Limb (tissue), 2 donors: ENCODE results near the gene SPATA31D3.
"Not testable (repeated sequence)": the region's sequence is repeated elsewhere in the genome, so short reads cannot be mapped to it uniquely, and the experiment has no call there.

Source experiments
- DNase-seq, 2 donors: peaks; one replicate each; pipeline ENCODE4 v3.0.0-alpha.2; 2016; ENCODE audit errors: extremely low spot score in 2 of 2

Gene SPATA31D3

GRCh38 chr9:81943393-81943792, at the start of gene SPATA31D3:
Gene SPATA31D3 (plus strand): TSS chr9:81943500. CDS start chr9:81943586, 86 bp downstream.
- not testable (repeated sequence) for DNase-seq

- no peak for DNase-seq
Observed at GRCh38 chr9:81893929-81894328, 49.4 kb upstream of the SPATA31D3 start.

GRCh38 chr9:81894891-81895290, 48.4 kb upstream of the SPATA31D3 start:
- DNase-seq: no peak

- DNase-seq: no peak
Observed at GRCh38 chr9:81896070-81896469, 47.2 kb upstream of the SPATA31D3 start.

GRCh38 chr9:81898851-81899250, 44.4 kb upstream of the SPATA31D3 start:
- DNase-seq: no peak

- DNase-seq: no peak
Observed at GRCh38 chr9:81902196-81902595, 41.1 kb upstream of the SPATA31D3 start.

- no peak for DNase-seq
Observed at GRCh38 chr9:81902626-81903025, 40.7 kb upstream of the SPATA31D3 start.

- DNase-seq: no peak
Observed at GRCh38 chr9:81906671-81907070, 36.6 kb upstream of the SPATA31D3 start.

- DNase-seq: no peak
Observed at GRCh38 chr9:81912135-81912534, 31.2 kb upstream of the SPATA31D3 start.

GRCh38 chr9:81915801-81916505, 27.3 kb upstream of the SPATA31D3 start:
- DNase-seq: no peak

GRCh38 chr9:81918507-81918906, 24.8 kb upstream of the SPATA31D3 start:
- DNase-seq: not testable (repeated sequence)

GRCh38 chr9:81928305-81928704, 15.0 kb upstream of the SPATA31D3 start, which contains the start of gene SPATA31D4:
Gene SPATA31D4 (plus strand): TSS chr9:81928428. CDS start chr9:81928514, 86 bp downstream.
- not testable (repeated sequence) for DNase-seq

GRCh38 chr9:81930147-81930546, 13.2 kb upstream of the SPATA31D3 start:
- DNase-seq: not testable (repeated sequence)

- not testable (repeated sequence) for DNase-seq
Observed at GRCh38 chr9:81933547-81933946, 9.8 kb upstream of the SPATA31D3 start.

GRCh38 chr9:81948650-81949049, 5.3 kb downstream of the SPATA31D3 start:
- DNase-seq: not testable (repeated sequence)

GRCh38 chr9:81953096-81953495, 9.8 kb downstream of the SPATA31D3 start:
- DNase-seq: no peak

- no peak for DNase-seq
Observed at GRCh38 chr9:81955625-81956024, 12.3 kb downstream of the SPATA31D3 start.

GRCh38 chr9:81964218-81965171, 21.2 kb downstream of the SPATA31D3 start:
- no peak for DNase-seq

- no peak for DNase-seq
Observed at GRCh38 chr9:81968026-81968425, 24.7 kb downstream of the SPATA31D3 start.

GRCh38 chr9:81969971-81970370, 26.7 kb downstream of the SPATA31D3 start:
- no peak for DNase-seq

GRCh38 chr9:81971727-81972126, 28.4 kb downstream of the SPATA31D3 start:
- no peak for DNase-seq

GRCh38 chr9:81974764-81975163, 31.5 kb downstream of the SPATA31D3 start:
- no peak for DNase-seq
